GM12872 (cell line): ENCODE measurements around the gene SLC5A5.

Experiments used
- TF ChIP-seq, protein P1 (sequence below): IDR thresholded peaks from 3 replicates; pipeline ENCODE4 v1.5.1; 2011; ENCODE audit warnings: low read depth, mild to moderate bottlenecking, low read length, moderate library complexity; ENCODE audit not compliant: insufficient read depth

Gene SLC5A5

GRCh38 chr19:17922138-17922537 is 50.4 kb downstream of the SLC5A5 start:
- TF ChIP-seq, protein P1, sequence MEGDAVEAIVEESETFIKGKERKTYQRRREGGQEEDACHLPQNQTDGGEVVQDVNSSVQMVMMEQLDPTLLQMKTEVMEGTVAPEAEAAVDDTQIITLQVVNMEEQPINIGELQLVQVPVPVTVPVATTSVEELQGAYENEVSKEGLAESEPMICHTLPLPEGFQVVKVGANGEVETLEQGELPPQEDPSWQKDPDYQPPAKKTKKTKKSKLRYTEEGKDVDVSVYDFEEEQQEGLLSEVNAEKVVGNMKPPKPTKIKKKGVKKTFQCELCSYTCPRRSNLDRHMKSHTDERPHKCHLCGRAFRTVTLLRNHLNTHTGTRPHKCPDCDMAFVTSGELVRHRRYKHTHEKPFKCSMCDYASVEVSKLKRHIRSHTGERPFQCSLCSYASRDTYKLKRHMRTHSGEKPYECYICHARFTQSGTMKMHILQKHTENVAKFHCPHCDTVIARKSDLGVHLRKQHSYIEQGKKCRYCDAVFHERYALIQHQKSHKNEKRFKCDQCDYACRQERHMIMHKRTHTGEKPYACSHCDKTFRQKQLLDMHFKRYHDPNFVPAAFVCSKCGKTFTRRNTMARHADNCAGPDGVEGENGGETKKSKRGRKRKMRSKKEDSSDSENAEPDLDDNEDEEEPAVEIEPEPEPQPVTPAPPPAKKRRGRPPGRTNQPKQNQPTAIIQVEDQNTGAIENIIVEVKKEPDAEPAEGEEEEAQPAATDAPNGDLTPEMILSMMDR = no peak

DNA sequence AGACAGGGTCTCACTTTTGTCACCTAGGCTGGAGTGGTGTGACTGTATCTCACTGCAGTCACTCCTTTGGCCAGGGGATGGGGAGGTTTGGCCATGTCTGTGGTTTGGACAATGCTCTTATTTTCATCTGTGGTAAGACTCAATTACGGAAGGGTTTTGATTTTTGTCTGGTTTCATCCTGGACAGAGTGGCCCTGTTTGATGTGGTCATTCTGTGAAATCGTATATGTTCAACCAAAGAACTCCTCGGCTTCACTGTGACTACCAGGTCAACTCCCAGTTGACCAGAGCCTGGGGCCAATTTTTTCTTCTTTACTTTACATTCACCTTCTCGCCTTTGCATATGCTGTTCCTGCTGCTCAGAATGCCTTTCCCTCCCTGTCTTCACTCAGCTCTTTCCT is 54.3 kb downstream of the SLC5A5 start:
- TF ChIP-seq, protein P1 = no peak

- TF ChIP-seq, protein P1 = no peak
Observed at GRCh38 chr19:17929056-17929455, 57.3 kb downstream of the SLC5A5 start.

- TF ChIP-seq, protein P1 = no peak
Observed at GRCh38 chr19:17931532-17932191, 59.9 kb downstream of the SLC5A5 start.

GRCh38 chr19:17932485-17933338 is 61.0 kb downstream of the SLC5A5 start, which contains the start of gene CCDC124:
TSS of gene CCDC124 (plus strand) at chr19:17933015. CDS start at chr19:17936421, 3,406 bp downstream.
- TF ChIP-seq, protein P1 = peak; percentile 99

GRCh38 chr19:17933414-17934129 is 61.8 kb downstream of the SLC5A5 start:
- TF ChIP-seq, protein P1 = no peak

DNA sequence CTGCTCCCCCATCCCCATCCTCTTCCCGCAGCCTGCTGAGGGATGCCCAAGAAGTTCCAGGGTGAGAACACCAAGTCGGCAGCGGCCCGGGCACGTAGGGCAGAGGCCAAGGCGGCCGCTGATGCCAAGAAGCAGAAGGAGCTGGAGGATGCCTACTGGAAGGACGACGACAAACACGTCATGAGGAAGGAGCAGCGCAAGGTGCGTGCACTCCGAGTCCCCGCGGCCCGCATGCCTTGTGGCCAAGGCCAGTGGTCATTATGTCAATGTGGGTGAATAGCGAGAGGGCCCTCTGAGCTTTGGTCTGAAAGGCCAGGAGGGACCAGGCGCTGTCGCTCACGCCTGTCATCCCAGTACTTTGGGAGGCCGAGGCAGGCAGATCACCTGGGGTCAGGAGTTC is 64.6 kb downstream of the SLC5A5 start:
- TF ChIP-seq, protein P1 = no peak
